ENCODE results near the gene CBY3. TPM values are rescaled to one million over a fixed set of nuclear protein-coding genes. Genes with fewer than 3 reads are reported as not detected.

CBY3 gene
- total RNA-seq, result not detected

DNA sequence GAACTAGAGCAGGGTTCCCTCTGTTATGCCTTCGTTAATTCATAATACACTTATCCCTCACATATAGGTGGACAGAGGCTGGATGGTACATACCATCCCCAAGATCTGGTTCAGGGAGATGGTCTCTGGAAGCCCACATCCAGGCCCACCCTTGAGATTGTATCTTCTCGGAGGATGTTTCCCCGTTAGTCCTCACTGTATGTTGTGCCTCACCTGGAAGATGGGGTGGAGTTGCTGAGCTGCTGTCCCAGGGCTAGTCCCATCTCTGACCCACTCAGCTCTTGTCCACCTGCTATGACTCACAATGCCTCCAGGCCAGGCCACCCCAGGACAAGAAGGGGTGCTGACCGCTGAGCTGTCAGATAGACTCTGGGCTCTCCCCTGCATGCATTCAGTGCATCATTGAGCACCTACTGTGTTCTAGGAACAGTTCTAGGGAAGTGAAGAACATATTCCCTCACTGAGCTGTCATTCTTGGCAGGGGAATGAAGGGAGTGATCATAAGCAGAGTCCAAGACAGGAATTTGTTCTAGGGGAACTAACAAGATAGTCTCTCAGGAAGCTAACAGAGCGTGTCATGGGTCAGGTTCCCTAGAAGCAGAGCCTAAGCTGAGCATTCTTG, at the start of gene CBY3:
Gene CBY3 (minus strand): TSS at position 255 of the 622 bp plus-strand sequence. CDS start 116 bp downstream, at position 139.
- H3K27me3 ChIP-seq, result no peaks in the 10 kb centered on the region
- no peak within 1 kb of the TSS for H3K4me3 ChIP-seq
- no peak within 1 kb of the TSS for H3K27ac ChIP-seq
- intact Hi-C loops (cut with DNase I; ENCODE audit: low total_unique reads), result no loop called here
- no peaks in the 10 kb centered on the region for H3K36me3 ChIP-seq
- no peaks in the 10 kb centered on the region for H3K9me3 ChIP-seq
- peaks cover 5 to 26% (median 16%) of the 10 kb centered on the region in 4 donors for H3K4me1 ChIP-seq
- no peak for DNase-seq
- TF ChIP-seq, protein P1, sequence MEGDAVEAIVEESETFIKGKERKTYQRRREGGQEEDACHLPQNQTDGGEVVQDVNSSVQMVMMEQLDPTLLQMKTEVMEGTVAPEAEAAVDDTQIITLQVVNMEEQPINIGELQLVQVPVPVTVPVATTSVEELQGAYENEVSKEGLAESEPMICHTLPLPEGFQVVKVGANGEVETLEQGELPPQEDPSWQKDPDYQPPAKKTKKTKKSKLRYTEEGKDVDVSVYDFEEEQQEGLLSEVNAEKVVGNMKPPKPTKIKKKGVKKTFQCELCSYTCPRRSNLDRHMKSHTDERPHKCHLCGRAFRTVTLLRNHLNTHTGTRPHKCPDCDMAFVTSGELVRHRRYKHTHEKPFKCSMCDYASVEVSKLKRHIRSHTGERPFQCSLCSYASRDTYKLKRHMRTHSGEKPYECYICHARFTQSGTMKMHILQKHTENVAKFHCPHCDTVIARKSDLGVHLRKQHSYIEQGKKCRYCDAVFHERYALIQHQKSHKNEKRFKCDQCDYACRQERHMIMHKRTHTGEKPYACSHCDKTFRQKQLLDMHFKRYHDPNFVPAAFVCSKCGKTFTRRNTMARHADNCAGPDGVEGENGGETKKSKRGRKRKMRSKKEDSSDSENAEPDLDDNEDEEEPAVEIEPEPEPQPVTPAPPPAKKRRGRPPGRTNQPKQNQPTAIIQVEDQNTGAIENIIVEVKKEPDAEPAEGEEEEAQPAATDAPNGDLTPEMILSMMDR (IDR thresholded peaks at IDR 0.05), result no peak
- TF ChIP-seq POLR2A (IDR thresholded peaks at IDR 0.05), result no peak
- no peak for TF ChIP-seq POLR2AphosphoS5 (IDR thresholded peaks at IDR 0.05)
- no peak for TF ChIP-seq EP300 (IDR thresholded peaks at IDR 0.05; ENCODE audit: low read depth)
- in situ Hi-C loops (cut with MboI; ENCODE audit: low pct_ligation_motif_present in 1 of 4, low pct_unique_long_range_greater_than_20kb in 1 of 4, low sequenced_read_pairs in 3 of 4), result no loop called here
- 95 to 100% methylated on average over 1 to 5 of the region's 5 CpGs for WGBS, 2 donors (ENCODE audit: low coverage in 1 of 2)

DNA sequence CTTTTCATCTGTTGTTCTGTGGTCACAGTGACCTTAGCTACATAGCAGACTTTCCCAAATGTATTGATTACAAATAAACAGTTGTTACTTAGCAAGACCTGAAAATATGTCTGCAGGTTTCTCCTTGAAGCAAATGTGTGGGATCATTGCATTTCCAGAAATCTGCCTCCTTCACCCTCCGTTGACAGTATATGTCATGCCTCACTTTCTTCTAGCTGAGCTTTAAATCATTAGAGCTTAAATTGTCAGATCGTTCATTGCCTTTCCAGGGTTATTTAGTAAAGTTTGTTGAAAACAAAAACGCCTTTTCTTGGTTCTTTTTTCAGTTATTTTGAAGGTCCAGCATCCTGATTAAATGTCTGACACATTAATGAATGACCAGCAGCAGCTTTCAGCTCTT, 49.5 kb upstream of the CBY3 start:
- in situ Hi-C loops (cut with MboI; ENCODE audit: low pct_ligation_motif_present in 1 of 4, low pct_unique_long_range_greater_than_20kb in 1 of 4, low sequenced_read_pairs in 3 of 4) (no loop called here), intact Hi-C loops (cut with DNase I; ENCODE audit: low total_unique reads) (loop anchor here (5.0 kb wide), 1 partner anchor 77 kb away; the partner anchor contains the start of gene MGAT4B)
- peak overlapping the region in 1 of 4 donors; percentile 99 for H3K27ac ChIP-seq
- H3K27me3 ChIP-seq, result no peaks in the 10 kb centered on the region
- H3K9me3 ChIP-seq, result no peaks in the 10 kb centered on the region
- H3K4me1 ChIP-seq, result peaks cover 13 to 29% (median 21%) of the 10 kb centered on the region in 4 donors
- 72 to 77% methylated on average over 3 of the region's 3 CpGs for WGBS, 2 donors (ENCODE audit: low coverage in 1 of 2)
- DNase-seq, result no peak
- TF ChIP-seq EP300 (IDR thresholded peaks at IDR 0.05; ENCODE audit: low read depth), result no peak
- no peak overlapping the region for H3K4me3 ChIP-seq
- H3K36me3 ChIP-seq, result peaks cover 0 to 46% (median 28%) of the 10 kb centered on the region in 4 donors

DNA sequence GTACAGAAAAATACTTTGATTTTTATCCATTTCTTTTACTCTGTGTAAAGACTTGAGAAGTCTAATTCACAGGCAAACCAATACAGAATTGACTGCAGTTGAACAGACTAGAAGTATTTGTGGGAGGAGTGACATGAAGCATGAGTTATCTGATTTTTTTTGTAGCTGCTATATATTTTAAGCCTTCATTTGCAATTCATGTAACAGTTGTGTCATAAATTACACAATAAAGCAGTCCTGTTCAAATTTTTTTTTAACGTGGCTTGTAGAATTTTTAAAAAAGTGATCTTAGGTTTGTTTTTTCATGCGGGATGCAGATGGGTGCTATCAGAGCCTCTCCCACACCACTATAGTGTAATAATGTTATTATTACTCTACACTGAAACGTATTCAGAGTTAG, 48.9 kb upstream of the CBY3 start:
- intact Hi-C loops (cut with DNase I; ENCODE audit: low total_unique reads), result loop anchor here (5.0 kb wide), 1 partner anchor 78 kb away; the partner anchor contains the start of gene MGAT4B
- peaks cover 0 to 52% (median 31%) of the 10 kb centered on the region in 4 donors for H3K36me3 ChIP-seq
- no peak for DNase-seq
- TF ChIP-seq, protein P1 (IDR thresholded peaks at IDR 0.05), result no peak
- no peak for TF ChIP-seq EP300 (IDR thresholded peaks at IDR 0.05; ENCODE audit: low read depth)
- TF ChIP-seq POLR2A (IDR thresholded peaks at IDR 0.05), result no peak
- no peak for TF ChIP-seq POLR2AphosphoS5 (IDR thresholded peaks at IDR 0.05)
- WGBS, 2 donors (ENCODE audit: low coverage in 1 of 2), result 71 to 72% methylated on average over 3 of the region's 3 CpGs
- H3K4me1 ChIP-seq, result peaks cover 7 to 23% (median 16%) of the 10 kb centered on the region in 4 donors
- H3K27me3 ChIP-seq, result no peaks in the 10 kb centered on the region
- no peaks in the 10 kb centered on the region for H3K9me3 ChIP-seq
- in situ Hi-C loops (cut with MboI; ENCODE audit: low pct_ligation_motif_present in 1 of 4, low pct_unique_long_range_greater_than_20kb in 1 of 4, low sequenced_read_pairs in 3 of 4), result no loop called here
- H3K27ac ChIP-seq, result no peak overlapping the region
- H3K4me3 ChIP-seq, result no peak overlapping the region

DNA sequence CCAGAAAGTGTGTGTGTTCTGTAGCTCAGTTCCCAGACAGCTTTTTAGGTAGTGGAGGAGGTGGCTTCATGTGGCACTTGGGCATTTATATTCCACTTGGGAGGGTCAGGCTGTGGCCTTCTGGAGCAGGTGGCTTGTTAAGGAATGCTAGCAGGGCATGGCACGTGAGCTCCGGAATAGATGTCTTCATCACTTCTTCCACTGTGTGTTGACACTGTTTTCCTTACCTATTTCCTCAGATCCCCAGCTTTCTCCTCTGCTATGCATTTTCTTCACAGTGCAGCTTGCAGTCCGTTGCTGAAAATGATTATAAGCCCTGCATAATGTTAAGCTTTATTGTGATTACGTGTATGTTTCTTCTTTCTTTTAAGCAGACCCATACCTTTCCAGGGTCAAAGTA, 48.5 kb upstream of the CBY3 start:
- H3K27me3 ChIP-seq, result no peaks in the 10 kb centered on the region
- WGBS, 2 donors (ENCODE audit: low coverage in 1 of 2), result 47 to 77% methylated on average over 3 to 4 of the region's 4 CpGs
- intact Hi-C loops (cut with DNase I; ENCODE audit: low total_unique reads) (no loop called here), in situ Hi-C loops (cut with MboI; ENCODE audit: low pct_ligation_motif_present in 1 of 4, low pct_unique_long_range_greater_than_20kb in 1 of 4, low sequenced_read_pairs in 3 of 4) (no loop called here)
- TF ChIP-seq POLR2A (IDR thresholded peaks at IDR 0.05), result no peak
- TF ChIP-seq POLR2AphosphoS5 (IDR thresholded peaks at IDR 0.05), result no peak
- TF ChIP-seq, protein P1 (IDR thresholded peaks at IDR 0.05), result no peak
- TF ChIP-seq EP300 (IDR thresholded peaks at IDR 0.05; ENCODE audit: low read depth), result no peak
- H3K9me3 ChIP-seq, result no peaks in the 10 kb centered on the region
- DNase-seq, result no peak
- no peak overlapping the region for H3K4me3 ChIP-seq
- H3K4me1 ChIP-seq, result peaks cover 3 to 19% (median 12%) of the 10 kb centered on the region in 4 donors
- peaks cover 0 to 56% (median 33%) of the 10 kb centered on the region in 4 donors for H3K36me3 ChIP-seq
- no peak overlapping the region for H3K27ac ChIP-seq

Measured in transverse colon (tissue), 4 donors.